ACC112 (cell line): Measurements from ENCODE around the gene SPATA4.
A peak's percentile ranks its signal among the peaks of the same experiment; 100 is the strongest.

Source experiments
- H2AFZ ChIP-seq: fragments of 200-600 bp; sonication (generic); one replicate; pipeline ENCODE4 v1.6.0; 2017; ENCODE audit warnings: antibody characterized with exemption, low read length; ENCODE audit not compliant: unreplicated experiment
- H3K27ac ChIP-seq: fragments of 200-600 bp; sonication (generic); 2 replicates; pipeline ENCODE4 v1.5.1; 2014; ENCODE audit warnings: low read depth, mild to moderate bottlenecking, antibody characterized with exemption, low read length, moderate library complexity
- H3K27me3 ChIP-seq: fragments of 200-600 bp; sonication (generic); 2 replicates; pipeline ENCODE4 v1.6.1; 2014; ENCODE audit warnings: mild to moderate bottlenecking, antibody characterized with exemption, low read length, moderate library complexity, mixed read lengths; ENCODE audit not compliant: insufficient read depth
- H3K36me3 ChIP-seq: fragments of 200-600 bp; sonication (generic); 2 replicates; pipeline ENCODE4 v1.6.1; 2016; ENCODE audit warnings: mild to moderate bottlenecking, antibody characterized with exemption, low read length, moderate library complexity, mixed read lengths; ENCODE audit not compliant: insufficient read depth
- H3K4me1 ChIP-seq: fragments of 200-600 bp; sonication (generic); one replicate; pipeline ENCODE4 v1.6.1; 2016; ENCODE audit warnings: low read length, mixed read lengths; ENCODE audit not compliant: insufficient read depth, unreplicated experiment, control insufficient read depth
- H3K4me3 ChIP-seq: fragments of 200-600 bp; sonication (generic); 2 replicates; pipeline ENCODE4 v1.5.1; 2014; ENCODE audit warnings: mild to moderate bottlenecking, low read depth, low read length
- H3K79me2 ChIP-seq: fragments of 200-600 bp; sonication (generic); one replicate; pipeline ENCODE4 v1.6.0; 2016; ENCODE audit warnings: low read length; ENCODE audit not compliant: control insufficient read depth, unreplicated experiment, insufficient read depth

Gene SPATA4

DNA sequence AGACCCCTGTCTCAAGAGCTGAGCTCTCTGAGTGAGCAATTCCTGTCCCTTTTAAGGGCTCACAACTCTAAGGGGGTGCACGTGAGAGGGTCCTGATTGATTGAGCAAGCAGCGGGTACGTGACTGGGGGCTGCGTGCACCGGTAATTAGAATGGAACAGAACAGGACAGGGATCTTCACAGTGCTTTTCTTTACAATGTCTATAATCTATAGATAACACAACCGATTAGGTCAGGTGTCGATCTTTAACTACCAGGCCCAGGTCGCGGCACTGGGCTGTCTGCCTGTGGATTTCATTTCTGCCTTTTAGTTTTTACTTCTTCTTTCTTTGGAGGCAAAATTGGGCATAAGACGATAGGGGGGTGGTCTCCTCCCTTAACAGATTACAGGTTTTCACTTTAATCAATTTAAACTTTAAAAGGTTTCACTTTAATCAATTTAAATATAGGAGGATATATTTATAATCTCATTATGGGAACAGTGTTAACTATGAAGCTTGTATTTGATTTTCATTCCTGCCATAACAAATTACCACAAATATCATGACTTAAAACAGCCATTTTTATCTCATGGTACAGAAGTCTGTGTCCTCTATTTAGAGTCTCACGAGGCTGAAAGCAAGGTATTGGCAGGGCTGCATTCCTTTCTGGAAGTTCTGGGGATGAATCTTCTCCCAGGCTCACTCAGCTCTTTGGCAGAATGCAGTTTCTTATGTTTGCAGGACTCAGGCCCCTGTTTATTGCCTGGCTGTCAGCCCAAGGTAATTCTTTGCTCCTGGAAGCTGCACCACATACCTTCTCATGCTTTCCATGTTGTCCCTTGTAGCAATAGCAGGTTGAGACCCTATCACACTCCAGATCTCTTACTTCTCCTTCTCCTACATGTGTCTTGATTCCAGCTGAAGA is 5.2 kb downstream of the SPATA4 start:
- Histone ChIP-seq H3K27me3 (no peaks in the 10 kb centered on the region), H2AFZ (no peak overlapping the region), H3K4me3 (no peak overlapping the region), H3K27ac (no peak overlapping the region), H3K4me1 (peaks cover 31% of the 10 kb centered on the region), H3K36me3 (no peaks in the 10 kb centered on the region), H3K79me2 (no peaks in the 10 kb centered on the region)

DNA sequence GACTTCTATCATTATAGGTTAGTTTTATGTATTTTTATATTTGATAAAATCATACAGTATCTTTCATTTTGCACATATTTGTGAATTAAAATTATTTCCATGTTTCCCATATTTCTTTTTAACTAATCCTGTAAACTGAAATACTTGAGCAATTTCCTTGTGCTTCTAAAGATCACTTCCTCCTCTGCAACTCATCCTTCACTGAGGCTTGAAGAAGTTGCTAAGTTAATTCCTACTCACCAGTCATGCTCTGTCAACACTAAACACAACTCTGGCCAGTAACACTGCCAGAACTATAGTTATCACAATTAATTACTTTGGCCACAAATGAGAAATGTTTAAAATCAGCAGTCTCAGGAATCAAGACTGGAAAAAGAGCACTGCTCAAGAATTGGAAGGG is 6.7 kb downstream of the SPATA4 start:
- Histone ChIP-seq H3K36me3 (no peaks in the 10 kb centered on the region), H3K79me2 (no peaks in the 10 kb centered on the region), H2AFZ (no peak overlapping the region), H3K27ac (no peak overlapping the region), H3K4me3 (no peak overlapping the region), H3K4me1 (peaks cover 23% of the 10 kb centered on the region), H3K27me3 (no peaks in the 10 kb centered on the region)

DNA sequence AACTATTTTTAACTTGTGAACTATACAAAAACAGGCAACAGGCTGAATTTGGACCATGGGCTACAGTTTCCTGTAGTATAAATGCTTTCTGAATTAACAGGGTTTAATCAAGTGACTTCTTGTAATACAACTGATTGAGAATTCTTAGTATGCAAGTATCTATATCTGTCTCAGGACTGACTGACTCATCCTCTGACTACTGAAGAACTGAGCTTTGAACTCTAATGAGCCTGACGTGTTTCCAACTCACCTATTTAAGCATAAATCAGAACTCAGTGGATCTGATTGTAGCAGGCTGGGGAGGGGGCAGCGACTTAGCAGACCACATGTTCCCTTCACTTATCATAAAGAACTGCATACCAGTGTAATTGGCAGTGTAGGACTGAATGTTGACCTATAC is 7.8 kb downstream of the SPATA4 start:
- H3K27ac ChIP-seq: no peak overlapping the region
- H3K4me3 ChIP-seq: no peak overlapping the region

DNA sequence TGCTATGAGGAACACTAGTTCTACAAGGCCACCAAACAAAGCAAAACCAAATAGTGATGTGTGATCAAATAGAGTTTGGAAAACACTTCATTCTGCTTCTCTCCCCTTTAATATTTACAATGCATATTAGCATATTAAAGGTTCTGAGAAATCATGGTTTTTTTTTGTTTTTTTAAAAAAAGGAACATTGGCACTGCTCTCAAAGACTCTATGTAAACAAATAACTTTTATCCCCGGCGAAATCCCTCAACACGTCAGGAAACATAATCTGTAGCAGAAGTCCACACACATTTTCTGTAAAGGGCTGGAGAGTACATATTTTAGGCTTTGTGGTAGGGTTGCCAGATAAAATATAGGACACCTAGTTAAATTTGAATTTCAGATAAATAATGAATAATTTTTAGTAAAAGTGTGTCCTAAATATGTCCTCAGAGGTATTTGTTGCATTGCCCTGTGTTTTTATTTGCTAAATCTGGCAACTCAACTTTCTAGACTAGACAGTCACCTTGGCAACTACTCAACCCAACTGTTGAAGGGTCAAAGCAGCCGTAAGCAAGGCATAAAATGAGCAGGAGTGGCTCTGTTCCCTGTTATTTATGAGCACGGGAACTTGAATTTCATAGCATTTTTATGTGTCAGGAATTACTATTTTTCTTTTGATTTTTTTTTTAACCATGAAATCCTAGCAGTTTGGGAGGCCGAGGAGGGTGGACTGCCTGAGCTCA is 8.6 kb downstream of the SPATA4 start:
- Histone ChIP-seq H3K79me2 (no peaks in the 10 kb centered on the region), H3K4me1 (peaks cover 4% of the 10 kb centered on the region), H3K27me3 (no peaks in the 10 kb centered on the region), H3K36me3 (no peaks in the 10 kb centered on the region), H3K27ac (no peak overlapping the region), H2AFZ (no peak overlapping the region), H3K4me3 (no peak overlapping the region)

More for the DNA sequence above, 7.8 kb downstream of the SPATA4 start:
- Histone ChIP-seq H3K4me1 (peaks cover 12% of the 10 kb centered on the region), H3K79me2 (no peaks in the 10 kb centered on the region), H3K27me3 (no peaks in the 10 kb centered on the region), H3K36me3 (no peaks in the 10 kb centered on the region), H2AFZ (no peak overlapping the region)

DNA sequence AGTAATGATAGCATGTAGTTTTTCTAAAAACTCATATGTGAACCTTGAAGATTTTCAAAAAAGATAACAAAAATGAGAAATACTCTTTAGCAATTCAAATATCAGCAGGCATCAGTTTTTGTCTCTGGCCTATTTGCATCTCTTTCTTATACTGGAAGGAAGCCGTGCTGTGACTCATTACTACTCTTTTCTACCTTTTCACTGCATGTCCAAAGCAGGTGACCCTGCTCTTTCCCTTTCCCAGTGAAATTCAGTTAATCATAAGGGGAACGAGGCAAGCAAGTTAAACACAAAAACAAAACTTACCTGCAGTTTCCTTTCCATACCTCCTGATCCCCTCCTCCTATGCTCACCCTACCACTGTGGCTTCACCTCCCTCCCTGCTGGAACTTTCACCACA is 9.3 kb downstream of the SPATA4 start:
- Histone ChIP-seq H3K27ac (no peak overlapping the region), H2AFZ (no peak overlapping the region), H3K36me3 (no peaks in the 10 kb centered on the region), H3K27me3 (no peaks in the 10 kb centered on the region), H3K4me1 (no peaks in the 10 kb centered on the region), H3K79me2 (no peaks in the 10 kb centered on the region), H3K4me3 (no peak overlapping the region)

DNA sequence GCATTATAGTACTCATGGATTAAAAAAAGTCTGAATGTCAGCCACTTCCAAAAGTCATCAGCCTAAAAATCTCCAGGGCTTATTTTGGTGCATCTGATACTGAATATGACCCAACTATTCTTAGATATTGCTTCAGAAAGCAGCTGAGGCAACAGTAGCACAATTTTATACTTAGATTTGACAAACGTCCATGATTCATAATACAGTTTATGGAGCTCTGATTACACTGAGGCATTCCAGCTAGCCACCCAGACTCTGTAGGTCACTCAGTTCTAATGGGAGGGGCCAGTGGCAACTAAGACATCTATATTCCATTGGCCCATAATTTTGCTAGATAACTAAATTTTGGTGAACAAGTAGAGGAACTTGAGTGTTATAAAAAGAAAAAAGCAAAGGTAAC is 10.3 kb downstream of the SPATA4 start:
- H3K27me3 ChIP-seq: no peaks in the 10 kb centered on the region
- H3K27ac ChIP-seq: no peak overlapping the region
- no peaks in the 10 kb centered on the region for H3K79me2 ChIP-seq
- no peaks in the 10 kb centered on the region for H3K36me3 ChIP-seq
- H2AFZ ChIP-seq: no peak overlapping the region
- H3K4me3 ChIP-seq: no peak overlapping the region
- H3K4me1 ChIP-seq: no peaks in the 10 kb centered on the region

DNA sequence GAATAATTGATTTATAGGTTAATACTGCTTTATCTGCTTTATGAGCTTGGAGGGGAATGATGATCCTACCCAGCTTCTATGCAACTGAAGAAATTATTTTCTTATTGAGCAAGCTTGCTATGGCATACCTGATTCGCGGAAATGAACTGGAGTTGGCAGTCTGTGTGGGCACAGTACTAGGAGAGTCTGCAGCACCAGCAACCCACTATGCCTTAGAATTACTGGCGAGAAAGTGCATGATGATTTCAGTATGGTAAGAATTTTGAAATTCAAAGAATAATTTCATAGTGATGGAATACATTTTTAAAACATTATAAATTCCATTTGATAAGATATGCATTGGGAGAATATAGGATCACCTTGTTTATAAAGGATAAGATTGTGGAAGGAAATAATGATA is 32.3 kb downstream of the SPATA4 start:
- Histone ChIP-seq H3K79me2 (no peaks in the 10 kb centered on the region), H3K36me3 (no peaks in the 10 kb centered on the region), H2AFZ (no peak overlapping the region), H3K4me1 (no peaks in the 10 kb centered on the region), H3K27me3 (no peaks in the 10 kb centered on the region), H3K4me3 (no peak overlapping the region), H3K27ac (no peak overlapping the region)

DNA sequence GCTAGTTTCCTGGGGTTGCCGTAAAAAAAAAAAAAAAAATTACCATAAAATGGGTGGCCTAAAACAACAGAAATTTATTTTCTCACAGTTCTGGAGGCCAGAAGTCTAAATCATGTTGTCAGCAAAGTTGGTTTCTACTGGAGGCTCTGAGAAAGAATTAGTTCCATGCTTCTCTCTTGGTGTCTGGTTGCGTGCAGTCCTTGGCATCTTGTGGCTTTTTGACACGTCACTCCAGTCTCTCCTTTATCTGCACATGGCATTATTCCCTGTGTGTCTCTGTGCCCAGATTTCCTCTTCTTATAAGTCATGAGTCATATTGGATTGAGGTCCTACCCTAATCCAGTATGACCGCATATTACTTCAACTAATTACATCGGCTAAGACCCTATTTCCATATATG is 38.7 kb downstream of the SPATA4 start:
- no peak overlapping the region for H3K27ac ChIP-seq
- H3K79me2 ChIP-seq: no peaks in the 10 kb centered on the region
- H3K27me3 ChIP-seq: no peaks in the 10 kb centered on the region
- no peaks in the 10 kb centered on the region for H3K36me3 ChIP-seq
- no peaks in the 10 kb centered on the region for H3K4me1 ChIP-seq
- H2AFZ ChIP-seq: no peak overlapping the region
- no peak overlapping the region for H3K4me3 ChIP-seq

DNA sequence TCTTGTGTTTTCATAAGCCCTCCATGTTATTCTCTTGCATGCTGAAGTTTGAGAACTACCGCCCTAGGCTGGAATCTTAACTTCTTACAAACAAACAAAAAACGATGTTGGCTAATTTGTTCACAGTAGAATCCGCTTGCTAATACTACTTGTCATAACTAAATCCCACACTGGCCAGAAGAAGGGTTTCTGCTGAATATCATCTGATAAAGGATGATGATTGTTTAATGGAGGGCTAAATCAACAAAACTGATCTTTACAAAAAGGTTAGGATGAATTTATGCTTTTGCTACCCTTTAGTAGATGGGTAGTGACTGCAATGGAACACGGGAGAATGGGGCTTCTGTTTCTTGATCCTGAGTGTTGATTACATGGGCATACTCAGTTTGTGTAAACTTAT is 42.3 kb downstream of the SPATA4 start:
- no peaks in the 10 kb centered on the region for H3K36me3 ChIP-seq
- H3K4me3 ChIP-seq: no peak overlapping the region
- H2AFZ ChIP-seq: no peak overlapping the region
- no peaks in the 10 kb centered on the region for H3K27me3 ChIP-seq
- no peaks in the 10 kb centered on the region for H3K79me2 ChIP-seq
- H3K27ac ChIP-seq: no peak overlapping the region
- no peaks in the 10 kb centered on the region for H3K4me1 ChIP-seq

DNA sequence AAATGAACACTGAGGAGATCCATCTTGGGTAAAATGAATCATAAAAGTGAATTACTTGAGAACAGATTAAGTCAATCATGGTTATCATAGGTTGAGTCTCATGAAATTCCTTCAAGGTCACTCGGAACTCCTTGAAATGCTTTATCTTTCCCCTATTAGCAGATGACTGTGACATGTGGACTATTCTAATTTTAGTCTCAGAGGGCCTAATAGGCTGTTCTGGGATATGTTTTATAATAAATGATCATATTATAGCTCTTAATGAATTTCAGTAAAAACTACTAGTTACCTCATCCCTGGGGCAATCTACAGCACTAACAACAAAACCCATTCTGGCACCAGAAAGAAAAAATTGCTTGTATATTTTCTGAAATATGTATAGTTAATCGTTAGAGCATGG is 44.7 kb downstream of the SPATA4 start:
- H3K36me3 ChIP-seq: no peaks in the 10 kb centered on the region
- no peaks in the 10 kb centered on the region for H3K79me2 ChIP-seq
- H2AFZ ChIP-seq: peak overlapping the region; percentile 4
- no peak overlapping the region for H3K27ac ChIP-seq
- no peak overlapping the region for H3K4me3 ChIP-seq
- no peaks in the 10 kb centered on the region for H3K27me3 ChIP-seq
- no peaks in the 10 kb centered on the region for H3K4me1 ChIP-seq

DNA sequence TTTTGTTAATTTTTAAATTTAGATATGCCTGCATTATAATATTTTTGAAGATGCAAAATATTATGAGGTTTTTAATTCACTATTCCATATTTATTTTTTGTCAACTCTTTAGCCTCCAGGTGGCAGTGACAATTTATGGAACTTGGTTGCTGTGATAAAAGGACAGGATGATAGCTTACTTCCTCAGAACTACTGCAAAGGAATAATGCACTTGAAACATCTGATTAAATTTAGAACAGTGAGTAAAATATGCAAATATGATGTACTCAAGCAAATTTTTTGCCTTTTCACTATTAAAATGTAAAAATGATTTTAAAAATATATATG is 45.1 kb downstream of the SPATA4 start:
- no peaks in the 10 kb centered on the region for H3K79me2 ChIP-seq
- no peaks in the 10 kb centered on the region for H3K27me3 ChIP-seq
- H3K27ac ChIP-seq: no peak overlapping the region
- no peak overlapping the region for H2AFZ ChIP-seq
- no peak overlapping the region for H3K4me3 ChIP-seq
- no peaks in the 10 kb centered on the region for H3K4me1 ChIP-seq
- H3K36me3 ChIP-seq: no peaks in the 10 kb centered on the region
